ENCODE measurements around the gene SMAD5. TPM values are rescaled to one million over a fixed set of nuclear protein-coding genes. Genes with fewer than 3 reads are reported as not detected.

The SMAD5 gene
- total and polyA plus RNA-seq, 2 of the 13 experiments (the other 11 are each of a cell fraction or from before 2014, with no cell fraction given), result 27.2 to 48.5 TPM

DNA sequence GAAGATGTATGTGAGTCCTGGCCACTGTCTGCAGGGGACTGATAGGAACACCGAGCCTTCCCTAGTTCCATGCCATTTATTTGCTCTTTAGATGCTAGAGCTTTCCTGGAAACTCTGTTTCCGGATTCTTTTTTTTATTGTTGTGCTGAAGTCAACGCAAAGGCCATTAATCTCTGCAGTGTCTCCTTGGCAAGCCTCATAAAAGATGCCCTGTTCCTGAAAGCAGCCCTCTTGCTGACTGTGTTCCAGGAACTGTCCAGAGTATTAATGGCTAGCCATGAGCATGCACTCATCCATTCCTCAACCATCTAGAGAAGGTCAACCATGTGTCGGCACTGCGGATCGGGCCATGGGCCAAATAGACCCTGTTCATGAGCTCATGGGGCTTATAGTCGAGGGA, 42.9 kb upstream of the SMAD5 start:
- ATAC-seq (no peak), DNase-seq (ENCODE audit: low spot score) (no peak), FAIRE-seq (no peak)
- Histone ChIP-seq H3K27me3 (ENCODE audit: control insufficient read depth in 1 of 2, insufficient read depth in 2 of 2, low read length in 2 of 2) (no peaks in the 10 kb centered on the region), H3K79me2 (ENCODE audit: insufficient read depth, low read length) (no peaks in the 10 kb centered on the region), H3K27ac (ENCODE audit: extremely low read length, insufficient read depth, low read length) (no peak overlapping the region), H2AFZ (ENCODE audit: low read length) (no peak overlapping the region), H3K4me1 (ENCODE audit: insufficient read depth, low read length) (peaks cover 28% of the 10 kb centered on the region), H3K4me3 (replicated peaks in 1 of 3; ENCODE audit: insufficient read depth in 1 of 3, low read depth in 2 of 3, low read length in 3 of 3) (no peak overlapping the region), H3K4me2 (ENCODE audit: low read depth, low read length) (no peak overlapping the region), H3K9me3 (ENCODE audit: low read length) (no peaks in the 10 kb centered on the region), H3K9ac (ENCODE audit: insufficient read depth, low read depth, low read length) (no peak overlapping the region), H3K36me3 (replicated peaks in 1 of 2; ENCODE audit: control insufficient read depth in 1 of 2, insufficient read depth in 2 of 2, low read length in 2 of 2) (no peaks in the 10 kb centered on the region), H4K20me1 (ENCODE audit: insufficient read depth, low read length) (no peaks in the 10 kb centered on the region)
- in situ Hi-C loops (cut with HindIII; ENCODE audit: extremely low pct_ligation_motif_present, low pct_unique_long_range_greater_than_20kb) (no loop called here), intact Hi-C loops (cut with micrococcal nuclease; ENCODE audit: unreplicated experiment) (no loop called here)
- WGBS (ENCODE audit: low lambda C conversion rate), result 71% methylated on average over 7 of the region's 7 CpGs
- BruUV-seq (replicated peaks), result no TSS peak
- TF ChIP-seq, protein P1, sequence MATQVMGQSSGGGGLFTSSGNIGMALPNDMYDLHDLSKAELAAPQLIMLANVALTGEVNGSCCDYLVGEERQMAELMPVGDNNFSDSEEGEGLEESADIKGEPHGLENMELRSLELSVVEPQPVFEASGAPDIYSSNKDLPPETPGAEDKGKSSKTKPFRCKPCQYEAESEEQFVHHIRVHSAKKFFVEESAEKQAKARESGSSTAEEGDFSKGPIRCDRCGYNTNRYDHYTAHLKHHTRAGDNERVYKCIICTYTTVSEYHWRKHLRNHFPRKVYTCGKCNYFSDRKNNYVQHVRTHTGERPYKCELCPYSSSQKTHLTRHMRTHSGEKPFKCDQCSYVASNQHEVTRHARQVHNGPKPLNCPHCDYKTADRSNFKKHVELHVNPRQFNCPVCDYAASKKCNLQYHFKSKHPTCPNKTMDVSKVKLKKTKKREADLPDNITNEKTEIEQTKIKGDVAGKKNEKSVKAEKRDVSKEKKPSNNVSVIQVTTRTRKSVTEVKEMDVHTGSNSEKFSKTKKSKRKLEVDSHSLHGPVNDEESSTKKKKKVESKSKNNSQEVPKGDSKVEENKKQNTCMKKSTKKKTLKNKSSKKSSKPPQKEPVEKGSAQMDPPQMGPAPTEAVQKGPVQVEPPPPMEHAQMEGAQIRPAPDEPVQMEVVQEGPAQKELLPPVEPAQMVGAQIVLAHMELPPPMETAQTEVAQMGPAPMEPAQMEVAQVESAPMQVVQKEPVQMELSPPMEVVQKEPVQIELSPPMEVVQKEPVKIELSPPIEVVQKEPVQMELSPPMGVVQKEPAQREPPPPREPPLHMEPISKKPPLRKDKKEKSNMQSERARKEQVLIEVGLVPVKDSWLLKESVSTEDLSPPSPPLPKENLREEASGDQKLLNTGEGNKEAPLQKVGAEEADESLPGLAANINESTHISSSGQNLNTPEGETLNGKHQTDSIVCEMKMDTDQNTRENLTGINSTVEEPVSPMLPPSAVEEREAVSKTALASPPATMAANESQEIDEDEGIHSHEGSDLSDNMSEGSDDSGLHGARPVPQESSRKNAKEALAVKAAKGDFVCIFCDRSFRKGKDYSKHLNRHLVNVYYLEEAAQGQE (IDR thresholded peaks at IDR 0.05; ENCODE audit: borderline replicate concordance in 1 of 2, low read depth in 1 of 2, low read length in 2 of 2), result peak in 1 of 2 experiments; percentile 67; a peak in 2 of 4 replicates
- TF ChIP-seq ZNF343 (CRISPR knock-in tag; IDR thresholded peaks at IDR 0.05), result no peak
- CTCF ChIA-PET (ENCODE audit: low intra/inter-chr PET ratio, low total read pairs), result no interaction called here
- POLR2A ChIA-PET, result no interaction called here

DNA sequence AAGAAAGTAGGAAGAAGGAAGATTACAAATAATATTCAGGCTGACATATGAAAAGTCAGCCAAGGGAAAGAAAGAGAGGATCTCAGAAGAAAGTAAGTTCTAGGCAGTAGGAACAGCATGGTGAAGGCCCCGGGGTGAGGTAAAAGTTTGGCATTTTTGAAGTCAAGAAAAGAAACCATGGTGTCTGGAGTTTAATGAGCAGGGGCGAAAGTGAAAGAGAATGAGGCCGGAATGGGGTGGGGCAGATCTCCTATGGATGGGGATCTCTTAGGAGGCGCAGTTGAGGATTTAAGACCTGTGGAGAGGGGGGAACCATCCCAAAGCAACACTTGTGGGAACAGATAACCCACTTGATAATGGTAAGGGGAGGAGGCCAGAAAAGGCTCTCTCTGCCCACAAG, 42.3 kb upstream of the SMAD5 start:
- Histone ChIP-seq H3K4me1 (ENCODE audit: insufficient read depth, low read length) (peaks cover 33% of the 10 kb centered on the region), H3K9ac (ENCODE audit: insufficient read depth, low read depth, low read length) (no peak overlapping the region), H3K27ac (ENCODE audit: extremely low read length, insufficient read depth, low read length) (no peak overlapping the region), H2AFZ (ENCODE audit: low read length) (no peak overlapping the region), H3K4me2 (ENCODE audit: low read depth, low read length) (no peak overlapping the region), H3K9me3 (ENCODE audit: low read length) (no peaks in the 10 kb centered on the region), H3K4me3 (replicated peaks in 1 of 3; ENCODE audit: insufficient read depth in 1 of 3, low read depth in 2 of 3, low read length in 3 of 3) (no peak overlapping the region), H4K20me1 (ENCODE audit: insufficient read depth, low read length) (no peaks in the 10 kb centered on the region), H3K79me2 (ENCODE audit: insufficient read depth, low read length) (no peaks in the 10 kb centered on the region), H3K27me3 (ENCODE audit: control insufficient read depth in 1 of 2, insufficient read depth in 2 of 2, low read length in 2 of 2) (no peaks in the 10 kb centered on the region), H3K36me3 (replicated peaks in 1 of 2; ENCODE audit: control insufficient read depth in 1 of 2, insufficient read depth in 2 of 2, low read length in 2 of 2) (no peaks in the 10 kb centered on the region)
- in situ Hi-C loops (cut with HindIII; ENCODE audit: extremely low pct_ligation_motif_present, low pct_unique_long_range_greater_than_20kb) (no loop called here), intact Hi-C loops (cut with micrococcal nuclease; ENCODE audit: unreplicated experiment) (no loop called here)
- no peak for DNase-seq (ENCODE audit: low spot score)
- 91% methylated on average over 4 of the region's 4 CpGs for WGBS (ENCODE audit: low lambda C conversion rate)
- no TSS peak for BruUV-seq (replicated peaks)
- POLR2A ChIA-PET, result no interaction called here
- ATAC-seq, result no peak
- CTCF ChIA-PET (ENCODE audit: low intra/inter-chr PET ratio, low total read pairs), result no interaction called here
- FAIRE-seq, result no peak
- TF ChIP-seq ZFP1 (CRISPR knock-in tag; IDR thresholded peaks at IDR 0.05) (no peak), KAT2B (IDR thresholded peaks at IDR 0.05; ENCODE audit: borderline replicate concordance, low read depth, low read length) (no peak), RBFOX2 (IDR thresholded peaks at IDR 0.05; ENCODE audit: low read depth, low read length) (no peak), ZKSCAN8 (CRISPR knock-in tag; IDR thresholded peaks at IDR 0.05; ENCODE audit: borderline replicate concordance) (no peak), RXRB (CRISPR knock-in tag; IDR thresholded peaks at IDR 0.05; ENCODE audit: borderline replicate concordance) (no peak), TRIM24 (CRISPR knock-in tag; IDR thresholded peaks at IDR 0.05) (no peak), IKZF1 (IDR thresholded peaks at IDR 0.05) (no peak), ATF1 (CRISPR knock-in tag; IDR thresholded peaks at IDR 0.05) (no peak), SUZ12 (IDR thresholded peaks at IDR 0.05; ENCODE audit: low read depth, low read length) (no peak), SAP130 (CRISPR knock-in tag; IDR thresholded peaks at IDR 0.05; ENCODE audit: low read depth) (no peak), ZNF570 (CRISPR knock-in tag; IDR thresholded peaks at IDR 0.05; ENCODE audit: borderline replicate concordance) (no peak), ZNF775 (CRISPR knock-in tag; IDR thresholded peaks at IDR 0.05; ENCODE audit: borderline replicate concordance) (no peak), ZNF335 (CRISPR knock-in tag; IDR thresholded peaks at IDR 0.05) (no peak), POGZ (CRISPR knock-in tag; IDR thresholded peaks at IDR 0.05) (no peak), ZNF768 (CRISPR knock-in tag; IDR thresholded peaks at IDR 0.05) (no peak)
- TF ChIP-seq, protein P2, sequence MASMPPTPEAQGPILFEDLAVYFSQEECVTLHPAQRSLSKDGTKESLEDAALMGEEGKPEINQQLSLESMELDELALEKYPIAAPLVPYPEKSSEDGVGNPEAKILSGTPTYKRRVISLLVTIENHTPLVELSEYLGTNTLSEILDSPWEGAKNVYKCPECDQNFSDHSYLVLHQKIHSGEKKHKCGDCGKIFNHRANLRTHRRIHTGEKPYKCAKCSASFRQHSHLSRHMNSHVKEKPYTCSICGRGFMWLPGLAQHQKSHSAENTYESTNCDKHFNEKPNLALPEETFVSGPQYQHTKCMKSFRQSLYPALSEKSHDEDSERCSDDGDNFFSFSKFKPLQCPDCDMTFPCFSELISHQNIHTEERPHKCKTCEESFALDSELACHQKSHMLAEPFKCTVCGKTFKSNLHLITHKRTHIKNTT (CRISPR knock-in tag; IDR thresholded peaks at IDR 0.05), result no peak

Data from HepG2 (cell line).